ENCODE measurements around the gene CNTNAP5.

The CNTNAP5 gene

GRCh38 chr2:124161542-124161941 is 136.5 kb downstream of the CNTNAP5 start:
- DNase-seq: no peak

- DNase-seq: no peak
Observed at GRCh38 chr2:124162256-124162655, 137.2 kb downstream of the CNTNAP5 start.

- no peak for DNase-seq
Observed at GRCh38 chr2:124163840-124164239, 138.8 kb downstream of the CNTNAP5 start.

DNA sequence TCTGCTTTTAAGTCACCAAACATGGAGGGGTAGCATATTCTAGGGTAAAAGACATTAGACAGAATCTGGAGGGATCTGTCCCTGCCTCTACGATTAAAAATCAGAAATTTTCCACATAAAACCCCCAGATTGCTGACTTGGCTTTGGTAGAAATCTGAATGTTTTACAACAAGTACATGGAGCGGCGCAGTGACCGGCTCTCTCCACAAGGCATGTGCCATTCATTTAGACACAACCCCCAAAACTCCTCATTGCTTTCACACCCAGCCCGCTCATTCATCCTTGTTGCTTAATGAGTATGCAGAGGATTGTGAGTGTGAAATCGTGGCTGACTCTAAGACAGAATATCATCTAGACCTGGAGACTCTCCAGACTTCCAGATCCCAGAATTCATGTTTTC is 140.6 kb downstream of the CNTNAP5 start:
- no peak for DNase-seq

GRCh38 chr2:124171472-124172063 is 146.5 kb downstream of the CNTNAP5 start:
- no peak for DNase-seq

DNA sequence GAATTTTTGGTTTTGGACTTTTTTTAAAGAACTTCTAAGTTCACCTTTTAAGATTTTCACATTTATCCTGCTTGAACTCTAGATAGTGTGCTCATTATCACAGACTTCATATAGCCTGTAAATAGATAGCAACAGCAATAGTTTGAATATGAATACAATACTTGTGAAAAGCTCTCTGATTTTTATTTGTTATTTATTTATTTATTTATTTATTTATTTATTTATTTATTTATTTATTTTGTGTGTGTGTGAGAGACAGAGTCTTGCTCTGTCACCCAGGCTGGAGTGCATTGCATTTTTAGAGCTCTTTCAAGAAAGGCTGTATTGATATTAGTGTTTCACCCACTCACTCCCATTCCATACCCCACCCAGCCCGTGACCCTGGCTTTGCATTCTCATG is 153.6 kb downstream of the CNTNAP5 start:
- DNase-seq: no peak

GRCh38 chr2:124180635-124181034 is 155.5 kb downstream of the CNTNAP5 start:
- peak; percentile 5 for DNase-seq

GRCh38 chr2:124186801-124187200 is 161.7 kb downstream of the CNTNAP5 start:
- DNase-seq: no peak

- no peak for DNase-seq
Observed at GRCh38 chr2:124187948-124188347, 162.9 kb downstream of the CNTNAP5 start.

DNA sequence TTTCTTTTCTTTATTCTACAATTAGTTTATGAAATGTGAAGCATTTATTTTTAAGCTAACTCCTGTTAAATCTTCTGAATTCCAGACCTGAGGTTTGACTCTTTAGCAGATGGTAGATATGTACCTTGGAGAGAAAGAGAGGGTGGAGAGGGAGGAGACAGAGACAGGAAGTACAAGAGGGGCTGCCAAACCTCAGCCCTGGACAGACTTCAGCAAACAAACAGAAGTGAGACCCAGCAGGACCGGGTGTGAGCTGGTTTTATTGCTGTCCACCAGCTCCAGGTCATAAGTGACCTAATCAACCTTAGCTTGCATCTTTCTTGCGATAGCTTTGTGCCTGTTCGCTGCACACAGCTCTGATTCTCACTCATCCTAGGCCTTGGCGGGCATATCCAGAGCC is 168.6 kb downstream of the CNTNAP5 start:
- peak; percentile 18 for DNase-seq

GRCh38 chr2:124201713-124202112 is 176.6 kb downstream of the CNTNAP5 start:
- DNase-seq: no peak

GRCh38 chr2:124209441-124209840 is 184.4 kb downstream of the CNTNAP5 start:
- DNase-seq: no peak

DNA sequence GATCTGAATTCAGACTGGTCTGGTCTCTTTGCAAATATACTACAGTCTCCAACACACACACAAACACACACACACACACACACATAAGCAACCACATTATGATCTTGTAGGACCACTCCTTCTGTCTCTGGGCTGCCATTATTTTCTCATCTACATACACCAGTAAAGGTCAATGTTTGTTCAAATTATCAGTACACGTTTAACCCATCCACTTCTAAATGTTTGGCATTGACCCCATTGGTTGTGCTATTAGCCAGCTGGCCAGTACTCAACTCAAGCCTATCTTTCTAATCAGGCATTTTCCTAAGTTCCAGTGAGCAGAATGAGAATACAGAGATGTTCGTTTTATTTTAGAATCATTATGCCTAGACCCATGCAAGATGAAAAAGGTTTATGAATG is 186.4 kb downstream of the CNTNAP5 start:
- no peak for DNase-seq

- no peak for DNase-seq
Observed at GRCh38 chr2:124213977-124214587, 189.0 kb downstream of the CNTNAP5 start.

- no peak for DNase-seq
Observed at GRCh38 chr2:124246170-124246569, 221.1 kb downstream of the CNTNAP5 start.

- DNase-seq: no peak
Observed at GRCh38 chr2:124248386-124248785, 223.3 kb downstream of the CNTNAP5 start.

- DNase-seq: no peak
Observed at GRCh38 chr2:124250433-124250832, 225.3 kb downstream of the CNTNAP5 start.

GRCh38 chr2:124254621-124255020 is 229.5 kb downstream of the CNTNAP5 start:
- DNase-seq: no peak

GRCh38 chr2:124257120-124257519 is 232.0 kb downstream of the CNTNAP5 start:
- DNase-seq: no peak

GRCh38 chr2:124258140-124258880 is 233.2 kb downstream of the CNTNAP5 start:
- DNase-seq: no peak

DNA sequence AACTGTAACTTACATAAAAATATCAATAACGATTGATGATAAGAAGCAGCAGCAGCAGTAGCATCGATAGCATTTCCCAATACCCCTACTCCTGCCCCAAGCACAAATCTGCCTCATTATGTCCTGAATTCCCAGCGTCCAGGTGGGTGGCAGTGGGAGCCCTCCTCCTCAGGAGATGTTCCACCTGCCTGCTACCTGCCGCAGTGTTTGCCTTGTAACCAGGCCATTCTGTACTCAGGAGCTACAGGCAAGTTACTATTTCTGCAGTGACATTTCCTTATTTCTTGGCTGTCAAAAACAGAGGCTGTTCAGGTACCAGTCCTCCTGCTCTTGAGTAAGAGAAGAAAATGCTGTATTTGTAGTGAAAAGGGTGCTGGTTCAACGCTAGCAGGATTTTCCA is 236.4 kb downstream of the CNTNAP5 start:
- DNase-seq: no peak

GRCh38 chr2:124264551-124265091 is 239.5 kb downstream of the CNTNAP5 start:
- DNase-seq: no peak

- no peak for DNase-seq
Observed at GRCh38 chr2:124267794-124268193, 242.7 kb downstream of the CNTNAP5 start.

DNA sequence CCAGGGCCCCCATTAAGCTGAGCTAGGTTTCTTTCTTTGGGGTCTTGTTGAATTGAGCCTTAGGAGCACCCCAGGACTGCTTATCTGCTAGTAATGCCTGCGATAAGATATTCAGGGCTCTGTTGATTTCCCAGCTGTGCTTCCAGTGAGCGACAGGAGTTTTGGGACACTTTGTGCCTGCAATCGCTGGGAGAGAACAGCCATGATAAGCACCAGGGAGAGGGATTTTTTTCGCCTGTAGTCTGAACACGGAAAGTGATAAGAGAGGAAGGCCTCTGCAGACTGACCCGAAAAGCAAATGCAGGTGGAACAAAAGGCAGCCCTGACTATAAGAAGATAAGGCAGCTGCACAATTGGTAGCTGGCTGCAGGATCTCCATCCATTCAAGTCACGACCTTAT is 244.3 kb downstream of the CNTNAP5 start:
- no peak for DNase-seq

Data from DMS53 (cell line).